Psoas muscle (tissue), 8 donors: ENCODE measurements around the gene PRKN. TPM values are rescaled to one million over a fixed set of nuclear protein-coding genes. Genes with fewer than 3 reads are reported as not detected.

Source experiments
- ATAC-seq, 4 donors: fragments of 200-7000 bp; cut with Tn5 transposase; one replicate each; pipeline ENCODE4 v1.9.1; 2020; ENCODE audit warnings: moderate library complexity in 3 of 4, mild to moderate bottlenecking in 2 of 4
- DNase-seq, 2 donors: peaks; one replicate each; pipeline ENCODE4 v3.0.0-alpha.2; 2020
- H3K27ac ChIP-seq: fragments of 200-600 bp; one replicate; pipeline ENCODE4 v1.8.0; 2022
- H3K27me3 ChIP-seq, 3 donors: fragments of 200-600 bp in 1 of 3; one replicate each; pipeline versions ENCODE4 v1.6.1 to v1.8.0; 2013 to 2022; ENCODE audit warnings: low read length in 2 of 3, mild to moderate bottlenecking in 2 of 3, moderate library complexity in 1 of 3; ENCODE audit not compliant: insufficient read depth in 3 of 3
- H3K36me3 ChIP-seq, 2 donors: fragments of 200-600 bp in 1 of 2; one replicate each; pipeline versions ENCODE4 v1.6.1 to v1.8.0; 2013 to 2022; ENCODE audit warnings: low read depth in 1 of 2, mild to moderate bottlenecking in 1 of 2, moderate library complexity in 1 of 2; ENCODE audit not compliant: insufficient read depth in 1 of 2
- H3K4me1 ChIP-seq: fragments of 200-600 bp; one replicate; pipeline ENCODE4 v1.8.0; 2022
- H3K4me3 ChIP-seq: fragments of 200-600 bp; one replicate; pipeline ENCODE4 v1.8.0; 2022; ENCODE audit warnings: mild to moderate bottlenecking
- H3K9me3 ChIP-seq: fragments of 200-600 bp; one replicate; pipeline ENCODE4 v1.8.0; 2022
- WGBS, 3 donors: extraction: QIAGEN DNeasy Blood & Tissue Kit; methylation state at CpG; one replicate each; pipeline versions ENCODE4 v1.1.6 to v1.1.7; 2013; 5-methylcytosine and 5-hydroxymethylcytosine counted together
- intact Hi-C, 2 donors: fragments of 100-400 bp; cut with DNase I; formaldehyde crosslinking; loops; one replicate each; pipeline versions ENCODE4 v1.11.0 to v1.14.2; 2022
- polyA plus RNA-seq, 3 donors: library from polyadenylated mRNA; stranded (reverse); fragments of 200-250 nt; gene quantifications; one replicate each; pipeline ENCODE4 v1.2.3, GENCODE V29; 2013
- total RNA-seq, 4 donors: library from RNA; stranded (reverse); fragmentation: NEBNext Ultra II Directional in 2 of 4; extraction: Animal tissue kit (Norgen Biotek cat#: 25700) in 2 of 4; gene quantifications; one replicate each; pipeline versions ENCODE4 v1.2.1 to v1.2.4, GENCODE V29; 2021 to 2023
- TF ChIP-seq, protein P1 (sequence below): fragments of 200-600 bp; IDR thresholded peaks from one replicate; pipeline ENCODE4 v1.8.0; 2022; ENCODE audit warnings: antibody characterized with exemption
- donor health status: healthy with polysubstance abuse.
- donor health status: DM: no; HTN: no; CAD: no; lungs with moderate emphysema.
- donor health status: Bipolar disorder and iron deficiency.
- donor health status: healthy.
- donor health status: DM: yes; HTN: yes; CAD: no.
- donor health status: DM: no; HTN: no; CAD: no.
- donor health status: DM: no; HTN: no; CAD: no.
- donor health status: DM: yes; HTN: yes; CAD: no.

Gene PRKN
- total and polyA plus RNA-seq, 7 donors: 1.5 to 19.5 (median 11.7) TPM

DNA sequence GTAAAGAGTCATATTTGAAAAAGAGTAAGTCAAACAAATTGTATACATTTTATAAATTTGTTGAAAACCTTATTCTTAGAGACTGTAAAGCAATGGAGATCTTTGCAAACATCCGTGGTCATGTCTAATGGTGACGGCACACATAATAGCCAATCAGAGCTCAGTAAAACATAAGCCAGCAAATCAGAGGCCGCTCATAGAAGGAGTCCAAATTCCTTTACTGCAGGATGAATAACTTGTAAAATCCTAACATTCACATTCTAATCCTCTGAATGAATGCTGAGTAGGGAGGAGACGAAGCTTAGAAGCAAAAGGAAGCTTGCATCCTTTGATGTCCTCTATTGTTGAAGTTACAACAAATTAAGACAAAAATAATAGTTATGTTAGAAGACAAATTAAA, 401.7 kb downstream of the PRKN start:
- no peak overlapping the region for H3K27ac ChIP-seq
- no peak for ATAC-seq
- no peaks in the 10 kb centered on the region for H3K4me1 ChIP-seq
- DNase-seq: no peak
- peaks cover 15% of the 10 kb centered on the region for H3K9me3 ChIP-seq
- H3K4me3 ChIP-seq: no peak overlapping the region
- intact Hi-C loops: no loop called here
- TF ChIP-seq, protein P1, sequence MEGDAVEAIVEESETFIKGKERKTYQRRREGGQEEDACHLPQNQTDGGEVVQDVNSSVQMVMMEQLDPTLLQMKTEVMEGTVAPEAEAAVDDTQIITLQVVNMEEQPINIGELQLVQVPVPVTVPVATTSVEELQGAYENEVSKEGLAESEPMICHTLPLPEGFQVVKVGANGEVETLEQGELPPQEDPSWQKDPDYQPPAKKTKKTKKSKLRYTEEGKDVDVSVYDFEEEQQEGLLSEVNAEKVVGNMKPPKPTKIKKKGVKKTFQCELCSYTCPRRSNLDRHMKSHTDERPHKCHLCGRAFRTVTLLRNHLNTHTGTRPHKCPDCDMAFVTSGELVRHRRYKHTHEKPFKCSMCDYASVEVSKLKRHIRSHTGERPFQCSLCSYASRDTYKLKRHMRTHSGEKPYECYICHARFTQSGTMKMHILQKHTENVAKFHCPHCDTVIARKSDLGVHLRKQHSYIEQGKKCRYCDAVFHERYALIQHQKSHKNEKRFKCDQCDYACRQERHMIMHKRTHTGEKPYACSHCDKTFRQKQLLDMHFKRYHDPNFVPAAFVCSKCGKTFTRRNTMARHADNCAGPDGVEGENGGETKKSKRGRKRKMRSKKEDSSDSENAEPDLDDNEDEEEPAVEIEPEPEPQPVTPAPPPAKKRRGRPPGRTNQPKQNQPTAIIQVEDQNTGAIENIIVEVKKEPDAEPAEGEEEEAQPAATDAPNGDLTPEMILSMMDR: no peak
- no peaks in the 10 kb centered on the region for H3K36me3 ChIP-seq
- 87 to 92% (median 89%) methylated on average over 4 of the region's 4 CpGs for WGBS, 3 donors
- H3K27me3 ChIP-seq: no peaks in the 10 kb centered on the region

DNA sequence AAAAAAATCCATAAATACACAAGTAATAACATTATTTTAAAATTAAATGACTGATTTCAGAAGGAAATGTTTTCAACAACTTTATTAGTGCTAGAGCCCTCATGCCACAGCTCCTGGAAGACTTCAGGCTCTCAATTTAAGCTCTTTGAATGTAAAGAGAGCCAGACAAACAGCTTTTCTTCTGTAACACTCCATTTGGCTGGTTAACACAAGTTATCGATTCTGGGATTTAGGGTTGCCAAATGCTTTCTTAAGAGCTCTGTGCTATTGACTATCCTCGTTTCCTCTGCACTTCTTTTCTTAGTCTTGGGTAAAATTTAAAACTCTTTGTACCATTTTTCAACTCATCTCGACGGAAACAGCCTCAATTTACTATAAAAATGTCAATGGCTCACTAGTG, 402.5 kb downstream of the PRKN start:
- Histone ChIP-seq H3K9me3 (peaks cover 15% of the 10 kb centered on the region), H3K36me3 (no peaks in the 10 kb centered on the region), H3K4me1 (no peaks in the 10 kb centered on the region), H3K27me3 (no peaks in the 10 kb centered on the region), H3K4me3 (no peak overlapping the region), H3K27ac (no peak overlapping the region)
- 76 to 80% (median 77%) methylated on average over 4 of the region's 4 CpGs for WGBS, 3 donors
- ATAC-seq (no peak), DNase-seq (no peak)
- TF ChIP-seq, protein P1: no peak
- intact Hi-C loops: no loop called here

DNA sequence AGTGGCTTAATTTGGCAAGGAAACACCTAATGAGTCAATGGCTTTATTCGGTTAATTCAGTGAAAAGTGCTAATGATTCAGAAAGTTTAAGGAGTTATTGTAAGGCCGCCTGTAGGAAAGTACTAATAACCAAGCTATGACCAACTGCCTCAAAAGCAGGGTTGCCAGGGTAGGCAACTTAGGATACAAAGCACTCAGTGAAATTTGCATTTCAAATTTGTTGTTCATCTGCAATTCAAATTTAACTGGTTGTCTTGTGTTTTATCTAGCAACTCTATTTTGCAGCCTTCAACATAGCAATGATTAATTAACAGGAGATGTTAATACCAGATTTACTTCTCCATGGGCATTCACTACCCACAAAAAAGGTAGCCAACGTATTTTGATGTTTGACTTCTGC, 412.3 kb downstream of the PRKN start:
- Histone ChIP-seq H3K36me3 (no peaks in the 10 kb centered on the region), H3K27me3 (no peaks in the 10 kb centered on the region), H3K27ac (no peak overlapping the region), H3K9me3 (no peaks in the 10 kb centered on the region), H3K4me3 (no peak overlapping the region), H3K4me1 (no peaks in the 10 kb centered on the region)
- TF ChIP-seq, protein P1: no peak
- WGBS, 3 donors: 86 to 91% (median 86%) methylated on average over 3 of the region's 3 CpGs
- no peak for ATAC-seq
- intact Hi-C loops: no loop called here
- no peak for DNase-seq

DNA sequence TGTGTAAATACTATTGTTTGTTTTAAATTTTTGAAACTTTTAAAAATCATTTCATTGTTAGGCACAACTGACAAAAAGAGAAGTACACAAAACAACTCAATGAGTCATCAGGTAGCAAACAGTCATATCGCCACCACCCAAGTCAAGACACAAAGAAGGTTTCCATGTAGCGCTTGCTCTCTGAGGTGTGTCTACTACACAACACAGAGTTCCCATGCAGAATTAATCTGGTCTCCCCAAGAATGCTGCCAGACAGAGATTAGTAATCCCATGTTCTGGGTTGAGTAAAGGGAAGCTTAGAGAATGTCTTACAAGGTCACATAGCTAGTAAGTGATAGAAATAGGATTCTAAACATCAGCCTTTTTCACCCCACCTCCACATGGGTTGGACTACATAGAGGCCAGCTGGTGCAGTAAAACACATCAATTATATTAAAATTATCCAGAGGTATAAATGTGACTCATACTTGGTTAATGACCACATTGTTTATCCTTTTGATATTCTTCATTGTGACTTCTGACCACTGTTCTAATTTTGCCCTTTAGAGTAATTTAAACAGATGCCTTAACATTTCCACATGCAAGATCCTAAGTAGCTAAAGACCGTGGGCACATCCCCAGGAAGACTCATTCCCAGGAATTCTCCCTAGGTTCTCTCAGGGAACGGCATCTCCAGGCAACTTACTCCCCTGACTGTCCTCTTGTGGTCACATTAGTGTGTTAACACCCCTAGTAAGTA, 413.5 kb downstream of the PRKN start:
- DNase-seq (no peak), ATAC-seq (no peak)
- no peaks in the 10 kb centered on the region for H3K27me3 ChIP-seq
- no peaks in the 10 kb centered on the region for H3K9me3 ChIP-seq
- intact Hi-C loops: no loop called here
- H3K36me3 ChIP-seq: no peaks in the 10 kb centered on the region
- no peaks in the 10 kb centered on the region for H3K4me1 ChIP-seq
- no peak overlapping the region for H3K27ac ChIP-seq
- no peak overlapping the region for H3K4me3 ChIP-seq
- TF ChIP-seq, protein P1: no peak
- WGBS, 3 donors: 86 to 89% (median 86%) methylated on average over 4 of the region's 4 CpGs

DNA sequence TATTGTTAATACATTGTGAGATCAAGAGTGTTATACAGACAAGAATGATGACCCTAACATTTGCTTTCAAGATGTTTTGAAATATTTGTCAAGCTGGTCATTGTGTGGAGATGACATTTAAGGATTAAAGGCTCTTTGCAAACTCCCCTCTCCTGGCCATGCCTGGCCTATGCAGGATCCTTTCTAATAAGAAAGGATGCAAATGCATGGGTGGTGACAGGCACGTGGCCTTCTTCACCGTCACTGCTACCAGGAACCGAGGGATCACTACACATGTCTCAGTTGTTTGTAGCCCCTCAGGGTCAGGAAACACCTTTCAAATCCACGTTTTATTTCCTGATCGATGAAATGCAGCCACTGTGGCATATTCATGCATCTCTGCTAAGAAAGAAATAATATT, 419.7 kb downstream of the PRKN start:
- 72 to 74% (median 73%) methylated on average over 5 of the region's 5 CpGs for WGBS, 3 donors
- TF ChIP-seq, protein P1: no peak
- Histone ChIP-seq H3K4me3 (no peak overlapping the region), H3K4me1 (no peaks in the 10 kb centered on the region), H3K27me3 (no peaks in the 10 kb centered on the region), H3K36me3 (no peaks in the 10 kb centered on the region), H3K27ac (no peak overlapping the region), H3K9me3 (no peaks in the 10 kb centered on the region)
- ATAC-seq (no peak), DNase-seq (no peak)
- intact Hi-C loops: no loop called here
